ENCODE measurements around the gene TNFSF15. TPM values are rescaled to one million over a fixed set of nuclear protein-coding genes. Genes with fewer than 3 reads are reported as not detected.
"Not testable (repeated sequence)": the region's sequence is repeated elsewhere in the genome, so short reads cannot be mapped to it uniquely, and the experiment has no call there.

TNFSF15 gene
- total RNA-seq, 2 donors from 2014 or later = 0.89 to 4.0 TPM

DNA sequence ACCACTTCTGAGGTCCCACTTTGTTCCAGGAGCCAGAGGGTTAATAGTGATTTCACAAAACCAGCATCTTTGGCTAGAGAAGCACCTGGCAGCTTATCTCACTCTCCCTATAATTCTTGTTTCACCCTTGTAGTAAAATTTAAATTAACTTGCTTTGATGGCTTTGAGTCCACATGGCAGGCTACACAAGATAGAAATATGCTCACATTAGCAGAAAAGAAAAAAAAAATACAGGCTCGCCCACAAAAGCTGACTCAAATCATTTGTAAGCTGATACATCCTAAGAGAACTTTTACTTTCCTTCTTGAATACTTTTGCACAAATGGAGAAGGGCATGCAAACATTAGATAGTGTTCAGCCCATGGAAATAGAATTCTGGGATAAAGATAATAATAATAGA lies 36.2 kb downstream of the TNFSF15 start:
- ATAC-seq (no peak), DNase-seq (no peak)
- intact Hi-C loops (cut with DNase I, micrococcal nuclease) = no loop called here

DNA sequence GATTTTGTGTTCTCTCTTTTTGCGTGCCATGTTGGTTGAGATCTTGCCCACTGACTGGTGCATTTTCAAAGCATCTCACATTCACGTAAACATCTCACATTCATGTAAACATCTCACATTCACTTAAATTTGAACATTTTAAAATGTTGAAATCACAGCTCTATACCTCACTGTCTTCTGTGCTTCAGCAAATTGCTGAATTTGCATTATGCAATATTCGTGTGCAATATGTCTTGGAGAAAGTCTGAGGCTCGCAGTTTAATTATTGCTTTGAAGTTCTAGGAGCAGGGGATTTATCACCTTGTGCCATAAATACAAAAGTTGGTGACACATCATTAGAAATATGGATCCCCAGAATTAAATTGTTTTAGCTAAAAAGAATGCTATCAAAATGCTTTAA lies 42.6 kb downstream of the TNFSF15 start:
- intact Hi-C loops (cut with DNase I, micrococcal nuclease) = no loop called here
- DNase-seq (no peak), ATAC-seq (no peak)

DNA sequence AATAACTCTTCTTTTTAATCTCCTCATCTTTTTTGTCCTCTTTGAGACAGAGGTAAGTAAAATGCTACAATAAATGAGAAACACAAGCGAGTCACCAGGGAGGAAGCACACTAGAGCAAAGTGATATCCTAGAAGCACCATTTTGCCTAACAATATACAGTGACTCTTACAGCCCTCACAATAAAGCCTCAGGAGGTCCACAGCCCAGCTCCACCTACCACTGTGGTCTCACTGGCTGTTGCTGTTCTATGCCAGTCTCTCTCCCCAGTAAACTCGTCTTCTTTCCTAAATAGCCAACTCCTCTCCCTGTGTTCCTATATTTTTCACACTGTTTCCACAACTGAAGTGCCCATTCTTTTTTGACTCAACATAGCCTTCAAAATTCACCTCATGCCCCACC lies 44.3 kb downstream of the TNFSF15 start:
- DNase-seq (no peak), ATAC-seq (no peak)
- intact Hi-C loops (cut with DNase I, micrococcal nuclease) = no loop called here

DNA sequence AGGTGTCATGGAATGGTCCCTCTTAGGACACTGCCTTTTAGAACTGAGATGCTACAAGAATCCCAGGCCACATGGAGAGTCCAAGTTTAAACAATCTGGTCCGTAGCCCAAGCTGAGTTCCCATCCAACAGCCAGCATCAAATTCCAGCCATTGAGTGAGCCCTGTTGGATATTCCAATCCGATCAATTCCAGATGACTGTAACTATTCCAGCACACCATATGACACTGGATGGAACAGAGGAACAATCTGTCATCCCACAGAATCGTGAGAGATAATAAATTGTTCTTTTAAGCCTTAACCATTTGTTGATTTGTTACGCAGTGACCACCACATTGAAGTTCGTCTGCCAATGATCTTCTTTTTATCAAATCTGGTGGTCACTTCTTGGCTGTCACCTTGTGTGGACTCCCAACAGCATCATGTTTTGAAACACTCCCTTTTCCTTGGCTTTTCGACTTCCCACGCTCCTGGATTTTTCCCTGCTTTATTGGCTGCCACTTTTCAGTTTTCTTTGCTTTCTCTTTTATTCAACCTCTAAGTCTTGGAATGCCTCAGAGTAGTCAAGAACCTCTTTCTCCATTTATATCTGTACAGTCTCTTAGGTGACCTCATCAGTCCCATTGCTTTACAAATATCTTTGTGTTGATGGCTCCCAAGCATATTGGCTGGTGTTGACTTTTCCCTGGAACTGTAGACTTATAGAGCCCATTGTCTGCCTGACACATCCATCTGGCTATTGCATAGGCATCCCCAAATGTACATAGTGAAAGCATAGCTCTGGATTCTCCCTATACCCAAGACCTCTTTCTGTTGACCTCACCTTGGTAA lies 46.1 kb downstream of the TNFSF15 start:
- no peak for DNase-seq
- no peak for ATAC-seq
- intact Hi-C loops (cut with DNase I, micrococcal nuclease) = no loop called here

DNA sequence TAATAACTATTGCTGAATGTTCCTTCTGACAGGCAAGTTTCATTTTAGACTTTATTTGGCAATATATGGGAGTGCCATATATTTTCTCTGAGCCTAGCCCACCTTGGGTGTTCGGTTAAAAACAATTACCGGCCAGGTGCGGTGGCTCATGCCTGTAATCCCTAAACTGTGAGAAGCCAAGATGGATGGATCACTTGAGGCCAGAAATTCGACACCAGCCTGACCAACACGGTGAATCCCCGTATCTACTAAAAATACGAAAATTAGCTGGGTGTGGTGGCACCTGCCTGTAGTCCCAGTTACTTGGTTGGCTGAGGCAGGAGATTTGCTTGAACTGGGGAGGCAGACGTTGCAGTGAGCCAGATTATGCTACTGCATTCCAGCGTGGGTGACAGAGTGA lies 47.9 kb downstream of the TNFSF15 start:
- ATAC-seq (no peak), DNase-seq (no peak)
- intact Hi-C loops (cut with DNase I, micrococcal nuclease) = no loop called here

DNA sequence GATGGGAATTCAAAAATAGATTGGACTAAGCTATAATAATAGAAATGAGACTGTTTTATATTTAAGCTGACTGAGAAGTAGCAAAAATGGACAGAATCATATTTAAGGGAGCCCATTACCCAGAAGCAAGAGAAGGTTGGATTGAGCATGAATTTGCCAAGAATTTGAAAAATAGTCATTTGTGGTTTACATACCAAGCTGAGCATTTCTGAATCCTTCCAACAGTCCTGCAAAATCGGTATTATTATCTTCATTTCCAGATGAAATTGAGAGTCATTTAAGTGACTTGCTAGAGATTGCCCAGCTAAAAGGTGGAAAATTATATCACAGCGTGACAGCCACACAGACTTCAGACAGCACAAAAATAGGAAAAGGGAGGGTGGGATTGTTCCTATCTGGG lies 48.4 kb downstream of the TNFSF15 start:
- ATAC-seq = no peak
- intact Hi-C loops (cut with DNase I, micrococcal nuclease) = no loop called here
- DNase-seq = no peak

DNA sequence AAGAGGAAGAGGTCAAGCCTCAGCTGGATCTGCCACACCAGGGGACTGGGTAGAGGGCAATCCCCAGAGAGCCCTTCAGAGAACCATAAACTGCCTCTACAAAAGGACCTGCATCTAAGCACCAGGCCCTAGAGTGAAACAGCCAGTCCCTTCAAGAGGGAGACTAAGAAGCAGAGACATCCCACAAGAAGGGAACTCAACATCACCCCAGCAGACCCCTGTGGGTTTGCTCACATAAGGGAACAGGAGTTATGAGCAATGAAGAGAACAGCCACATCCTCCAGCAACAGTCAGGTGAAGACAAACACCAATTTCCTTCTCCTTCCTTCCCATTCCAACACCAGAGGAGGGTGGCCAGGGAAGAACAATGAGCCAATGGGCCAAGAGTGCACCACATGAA lies 48.9 kb downstream of the TNFSF15 start:
- intact Hi-C loops (cut with DNase I, micrococcal nuclease) = no loop called here
- ATAC-seq (no peak), DNase-seq (no peak)

DNA sequence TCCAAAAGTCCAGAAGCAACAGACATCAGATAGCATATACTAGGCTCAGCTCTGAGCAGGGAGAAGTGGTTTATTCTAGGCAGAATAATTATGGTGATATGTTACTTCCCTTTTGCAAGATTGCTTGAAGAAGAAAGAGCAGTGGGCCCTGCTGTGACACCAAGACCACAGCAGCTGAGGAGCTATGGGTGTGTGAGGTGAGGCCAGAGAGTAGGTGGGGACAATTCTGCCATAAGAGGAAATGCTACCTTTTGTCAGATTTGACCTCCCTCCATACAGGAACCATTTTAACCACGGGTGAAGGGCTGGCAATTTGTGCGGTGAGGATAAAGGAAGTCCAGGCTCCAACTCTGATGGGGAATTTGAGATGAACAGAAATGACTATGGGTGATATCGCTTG lies 51.3 kb downstream of the TNFSF15 start:
- ATAC-seq (no peak), DNase-seq (no peak)
- intact Hi-C loops (cut with DNase I, micrococcal nuclease) = no loop called here

DNA sequence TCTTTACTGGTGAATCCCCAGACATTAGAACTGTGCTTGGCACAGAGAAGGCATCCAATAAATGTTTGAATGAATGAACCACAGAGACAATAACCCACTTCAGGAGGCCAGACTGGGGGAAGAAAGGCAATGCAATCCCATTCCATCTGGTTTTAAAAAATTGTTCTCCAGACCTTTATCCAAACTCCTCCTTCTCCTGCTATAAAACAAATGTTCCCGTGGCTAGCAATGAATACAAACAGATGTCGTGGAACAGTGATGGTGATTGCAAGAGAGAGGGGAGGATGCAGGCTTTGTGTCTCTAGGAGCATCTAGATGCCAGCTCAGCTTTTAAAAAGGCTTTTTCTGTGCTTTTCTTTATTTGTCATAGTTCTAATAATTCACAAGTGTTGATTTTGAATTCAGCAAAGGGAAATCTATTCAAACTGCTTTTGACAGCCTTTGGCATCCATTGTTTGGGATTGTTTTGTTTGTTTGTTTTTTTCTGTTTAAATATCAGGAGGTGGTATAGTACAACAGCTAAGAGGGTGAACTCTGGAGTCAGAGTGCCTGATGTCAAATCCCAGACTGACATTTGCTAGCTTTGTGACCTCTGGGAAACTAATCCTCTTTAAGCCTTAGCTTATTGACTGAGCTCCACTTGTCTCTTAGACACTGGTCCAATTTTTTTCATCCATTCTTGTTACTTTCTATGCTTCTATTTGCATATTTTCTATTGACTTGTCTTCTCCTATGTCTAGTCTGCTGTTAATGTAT lies 59.1 kb downstream of the TNFSF15 start:
- ATAC-seq (no peak), DNase-seq (no peak)
- intact Hi-C loops (cut with DNase I, micrococcal nuclease) = no loop called here

DNA sequence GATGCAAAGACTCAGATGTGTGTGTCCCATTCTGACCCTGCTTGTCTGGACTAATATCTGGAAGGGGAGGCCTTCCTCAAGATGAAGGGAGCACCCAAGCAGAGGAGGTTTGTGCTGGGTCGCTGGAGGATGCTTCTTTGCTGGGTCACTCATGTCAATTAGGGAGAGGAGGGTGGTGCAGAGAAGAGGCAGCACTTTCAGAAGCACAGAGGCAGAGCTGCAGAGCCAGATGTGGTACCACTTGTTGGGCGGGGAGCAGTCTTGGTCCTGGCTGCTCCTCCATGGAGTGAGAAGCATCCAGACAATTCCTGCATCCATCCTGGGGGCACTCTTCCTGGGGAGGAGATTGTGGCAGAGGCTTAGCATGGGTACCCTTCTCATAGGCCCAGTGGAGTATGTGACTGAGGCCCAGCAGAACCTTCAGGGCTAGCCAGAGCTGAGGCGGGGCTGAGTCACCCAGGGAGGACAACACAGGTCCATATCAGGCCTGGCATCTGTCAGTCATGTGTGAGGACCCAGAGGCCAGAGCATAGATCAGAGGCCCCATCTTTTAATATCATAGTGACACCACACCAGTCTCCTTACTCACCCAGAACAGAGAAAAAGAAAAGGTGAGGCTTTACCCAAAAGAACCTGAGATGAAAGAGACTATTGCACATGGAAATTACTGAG lies 59.8 kb downstream of the TNFSF15 start:
- ATAC-seq (no peak), DNase-seq (no peak)
- intact Hi-C loops (cut with DNase I, micrococcal nuclease) = no loop called here

DNA sequence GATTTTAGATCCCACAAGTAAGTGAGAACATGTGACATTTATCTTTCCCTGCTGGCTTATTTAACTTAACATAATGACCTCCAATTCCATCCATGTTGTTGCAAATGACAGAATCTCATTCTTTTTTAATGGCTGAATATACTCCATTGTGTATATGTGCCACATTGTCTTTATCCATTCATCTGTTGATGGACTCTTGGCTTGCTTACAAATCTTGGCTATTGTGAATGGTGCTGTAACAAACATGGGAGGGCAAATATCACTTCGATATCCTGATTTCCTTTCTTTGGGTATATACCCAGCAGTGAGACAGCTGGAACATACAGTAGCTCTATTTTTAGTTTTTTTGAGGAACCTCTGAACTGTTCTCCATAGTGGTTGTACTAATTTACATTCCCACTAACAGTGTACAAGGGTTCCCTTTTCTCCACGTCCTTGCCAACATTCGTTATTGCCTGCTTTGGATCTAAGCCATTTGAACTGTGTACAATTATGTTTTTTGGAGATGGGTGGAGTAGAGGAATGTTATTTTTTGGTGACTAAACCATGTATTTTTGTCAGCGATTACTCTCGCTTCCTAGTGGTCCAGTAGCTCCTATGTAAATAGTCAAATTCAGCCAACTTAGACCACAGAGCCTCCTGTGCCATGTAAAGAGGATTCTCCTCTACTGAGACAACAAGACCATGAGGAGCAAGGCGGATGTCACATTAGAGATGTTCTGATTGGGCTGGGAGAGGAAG lies 60.6 kb downstream of the TNFSF15 start:
- DNase-seq (no peak), ATAC-seq (no peak)
- intact Hi-C loops (cut with DNase I, micrococcal nuclease) = no loop called here

DNA sequence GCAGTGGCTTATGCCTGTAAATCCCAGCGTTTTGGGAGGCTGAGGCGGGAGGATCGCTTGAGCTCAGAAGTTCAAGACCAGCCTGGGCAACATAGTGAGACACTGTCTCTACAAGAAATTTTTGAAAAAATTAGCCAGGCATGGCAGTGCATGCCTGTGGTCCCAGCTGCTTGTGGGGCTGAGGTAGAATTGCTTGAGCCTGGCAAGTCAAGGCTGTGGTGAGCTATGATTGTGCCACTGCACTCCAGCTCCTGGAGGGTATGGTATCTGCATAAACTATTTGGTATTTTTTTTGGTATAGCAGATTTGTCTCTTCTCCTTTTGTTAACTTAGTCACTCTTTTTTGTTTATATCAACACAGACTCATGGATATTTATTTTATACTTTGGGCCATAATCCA lies 62.4 kb downstream of the TNFSF15 start:
- no peak for ATAC-seq
- intact Hi-C loops (cut with DNase I, micrococcal nuclease) = no loop called here
- DNase-seq = no peak

DNA sequence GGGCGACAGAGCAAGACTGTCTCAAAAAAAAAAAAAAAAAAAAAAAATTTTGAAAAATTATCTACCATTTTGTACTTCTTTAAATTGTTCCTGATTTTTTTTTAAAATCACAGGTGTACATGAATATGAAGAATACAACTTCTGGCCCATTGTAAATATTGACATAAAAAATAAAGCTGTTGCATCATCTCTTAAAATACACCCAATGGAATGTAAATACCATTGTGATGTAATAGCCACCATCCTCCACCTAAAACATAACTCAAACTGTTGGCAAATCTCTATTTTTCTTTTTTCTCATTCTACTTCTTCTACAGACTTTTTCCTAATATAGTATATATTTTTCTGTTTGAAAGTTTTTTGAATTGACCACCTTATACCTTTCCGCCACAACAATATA lies 62.9 kb downstream of the TNFSF15 start:
- ATAC-seq = no peak
- DNase-seq = no peak
- intact Hi-C loops (cut with DNase I, micrococcal nuclease) = no loop called here

DNA sequence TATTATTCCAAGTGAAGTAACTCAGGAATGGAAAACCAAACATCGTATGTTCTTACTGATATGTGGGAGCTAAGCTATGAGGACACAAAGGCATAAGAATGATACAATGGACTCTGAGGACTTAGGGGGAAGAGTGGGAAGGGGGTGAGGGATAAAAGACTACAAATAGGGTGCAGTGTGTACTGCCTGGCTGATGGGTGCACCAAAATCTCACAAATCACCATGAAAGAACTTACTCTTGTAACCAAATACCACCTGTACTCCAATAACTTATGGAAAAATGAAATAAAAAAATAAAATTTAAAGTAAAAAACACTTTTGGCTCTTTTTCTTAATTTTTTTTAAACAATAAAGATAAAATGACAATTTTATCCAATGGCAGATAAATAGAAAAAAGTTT lies 64.3 kb downstream of the TNFSF15 start:
- DNase-seq; intact Hi-C loops (cut with DNase I, micrococcal nuclease); ATAC-seq: not testable (repeated sequence)

DNA sequence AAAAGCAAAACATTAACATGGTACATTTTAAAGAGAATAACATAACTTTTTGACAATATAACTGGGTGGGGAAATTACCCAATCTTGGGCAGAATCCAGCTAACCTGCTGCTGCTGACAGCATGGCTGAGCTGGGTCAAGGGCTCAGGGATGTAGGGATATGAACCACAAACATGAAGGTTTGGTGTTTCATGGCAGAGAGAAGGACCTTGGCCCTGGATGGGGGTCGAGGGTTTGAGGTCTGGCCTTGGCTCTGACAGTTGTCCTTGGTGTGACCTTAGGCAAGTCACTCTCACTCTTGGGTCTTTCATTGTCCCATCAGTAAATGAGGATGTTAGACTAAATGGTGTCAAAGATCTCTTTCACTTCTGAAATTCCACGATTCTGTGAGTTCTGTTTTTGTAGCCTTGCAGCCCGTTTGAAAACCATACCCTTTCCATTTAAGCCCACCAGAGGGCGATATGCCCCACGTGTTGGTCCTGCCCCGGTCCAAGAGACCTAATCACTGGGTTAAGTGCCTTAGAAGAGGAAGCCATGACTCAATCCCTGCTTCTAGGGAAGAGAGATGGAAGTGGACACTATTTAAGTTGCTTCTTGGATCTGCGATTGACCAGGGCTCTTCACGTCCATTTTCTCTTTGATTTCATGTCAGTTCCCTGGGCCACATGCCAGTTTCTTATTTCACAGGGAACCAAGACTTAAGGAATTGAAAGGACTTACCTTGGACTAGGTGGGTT lies 67.1 kb downstream of the TNFSF15 start:
- intact Hi-C loops (cut with DNase I, micrococcal nuclease) = loop anchor here (5.0 to 10.0 kb wide), 3 partner anchors 174 to 276 kb away; no protein-coding TSS in a partner anchor

DNA sequence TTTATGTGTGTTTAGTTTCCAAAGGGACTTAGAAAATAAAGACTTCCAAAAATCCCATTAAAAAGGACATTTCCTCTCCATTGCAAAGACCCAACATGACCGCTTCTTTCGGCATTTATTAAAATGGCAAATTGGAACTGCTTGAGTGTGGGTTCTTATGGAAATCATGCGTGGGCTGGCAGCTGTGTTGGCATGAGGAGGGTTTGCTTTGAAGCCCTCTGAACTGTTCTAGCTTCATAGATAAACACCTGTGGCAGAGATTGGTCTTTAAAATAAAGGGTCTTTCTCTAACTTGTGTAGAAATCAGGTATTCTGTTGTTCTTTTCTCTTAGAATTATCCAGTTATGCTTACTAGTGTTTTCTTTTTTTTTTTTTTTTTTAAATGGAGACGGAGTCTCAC lies 68.0 kb downstream of the TNFSF15 start:
- intact Hi-C loops (cut with DNase I, micrococcal nuclease) = loop anchor here (5.0 to 10.0 kb wide), 3 partner anchors 174 to 277 kb away; no protein-coding TSS in a partner anchor
- no peak for DNase-seq
- no peak for ATAC-seq

More for the DNA sequence above, 67.1 kb downstream of the TNFSF15 start:
- ATAC-seq (peak; percentile 95), DNase-seq (peak; percentile 49 to 69)

DNA sequence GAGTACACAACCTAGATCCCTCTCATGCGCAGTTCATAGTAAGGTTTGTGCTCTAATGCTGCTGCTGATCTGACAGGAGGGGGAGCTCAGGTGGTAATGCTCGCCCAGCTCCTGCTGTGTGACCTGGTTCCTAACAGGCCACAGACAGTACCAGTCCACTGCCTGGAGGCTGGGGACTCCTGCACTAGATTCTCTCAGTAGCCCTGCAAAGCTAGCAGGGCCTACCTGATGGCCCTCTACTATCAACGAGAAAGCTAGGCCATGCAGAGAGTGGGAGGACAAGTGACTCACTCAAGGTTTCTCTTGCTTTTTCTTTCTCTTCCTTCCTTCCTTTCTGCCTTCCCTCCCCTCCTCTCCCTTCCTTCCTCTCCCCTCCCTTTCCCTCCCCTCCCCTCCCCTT lies 68.7 kb downstream of the TNFSF15 start:
- no peak for DNase-seq

DNA sequence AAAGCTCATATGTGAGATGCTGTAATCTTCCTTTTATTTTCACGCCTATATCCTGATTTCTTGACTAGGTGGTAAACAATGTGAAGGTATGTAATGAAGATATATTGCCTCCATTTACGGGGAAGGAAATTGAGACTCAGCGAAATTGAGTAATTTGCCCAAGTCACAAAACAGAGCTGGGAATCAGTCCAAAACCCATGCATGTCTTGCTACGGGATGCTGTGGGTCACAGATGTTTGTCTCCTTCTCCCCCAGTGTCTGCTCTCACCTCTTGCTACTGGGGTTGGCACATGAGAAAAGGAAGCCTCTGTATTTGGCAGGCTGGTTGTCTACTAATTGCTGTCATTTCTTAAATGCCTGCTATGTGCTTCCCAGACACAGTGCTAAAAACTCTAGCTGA lies 70.1 kb downstream of the TNFSF15 start:
- intact Hi-C loops (cut with DNase I, micrococcal nuclease) = loop anchor here (5.0 to 10.0 kb wide), 3 partner anchors 177 to 279 kb away; no protein-coding TSS in a partner anchor
- ATAC-seq (no peak), DNase-seq (no peak)

More for the DNA sequence above, 68.7 kb downstream of the TNFSF15 start:
- ATAC-seq = no peak
- intact Hi-C loops (cut with DNase I, micrococcal nuclease) = loop anchor here (5.0 to 10.0 kb wide), 3 partner anchors 175 to 278 kb away; no protein-coding TSS in a partner anchor

Data from left colon (tissue), 2 donors.